Hepatocyte (in vitro differentiated cells): ENCODE results near the gene MICAL3.

Source experiments
- EZH2 ChIP-seq: fragments of 200-600 bp; sonication (generic); IDR thresholded peaks from 2 replicates; pipeline ENCODE4 v1.6.1; 2016; ENCODE audit warnings: antibody characterized with exemption, mild to moderate bottlenecking, borderline replicate concordance
- TF ChIP-seq, protein P1 (sequence below): fragments of 200-600 bp; sonication (generic); IDR thresholded peaks from 2 replicates; pipeline ENCODE4 v1.5.1; 2016; ENCODE audit warnings: antibody characterized with exemption, mild to moderate bottlenecking; ENCODE audit not compliant: poor library complexity

- TF ChIP-seq, protein P1, sequence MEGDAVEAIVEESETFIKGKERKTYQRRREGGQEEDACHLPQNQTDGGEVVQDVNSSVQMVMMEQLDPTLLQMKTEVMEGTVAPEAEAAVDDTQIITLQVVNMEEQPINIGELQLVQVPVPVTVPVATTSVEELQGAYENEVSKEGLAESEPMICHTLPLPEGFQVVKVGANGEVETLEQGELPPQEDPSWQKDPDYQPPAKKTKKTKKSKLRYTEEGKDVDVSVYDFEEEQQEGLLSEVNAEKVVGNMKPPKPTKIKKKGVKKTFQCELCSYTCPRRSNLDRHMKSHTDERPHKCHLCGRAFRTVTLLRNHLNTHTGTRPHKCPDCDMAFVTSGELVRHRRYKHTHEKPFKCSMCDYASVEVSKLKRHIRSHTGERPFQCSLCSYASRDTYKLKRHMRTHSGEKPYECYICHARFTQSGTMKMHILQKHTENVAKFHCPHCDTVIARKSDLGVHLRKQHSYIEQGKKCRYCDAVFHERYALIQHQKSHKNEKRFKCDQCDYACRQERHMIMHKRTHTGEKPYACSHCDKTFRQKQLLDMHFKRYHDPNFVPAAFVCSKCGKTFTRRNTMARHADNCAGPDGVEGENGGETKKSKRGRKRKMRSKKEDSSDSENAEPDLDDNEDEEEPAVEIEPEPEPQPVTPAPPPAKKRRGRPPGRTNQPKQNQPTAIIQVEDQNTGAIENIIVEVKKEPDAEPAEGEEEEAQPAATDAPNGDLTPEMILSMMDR, result no peak
- TF ChIP-seq EZH2, result no peak
Measured at GRCh38 chr22:17783773-17784480, 240.4 kb downstream of the MICAL3 start.
